Measurements from ENCODE around the gene FAM151A.

DNA sequence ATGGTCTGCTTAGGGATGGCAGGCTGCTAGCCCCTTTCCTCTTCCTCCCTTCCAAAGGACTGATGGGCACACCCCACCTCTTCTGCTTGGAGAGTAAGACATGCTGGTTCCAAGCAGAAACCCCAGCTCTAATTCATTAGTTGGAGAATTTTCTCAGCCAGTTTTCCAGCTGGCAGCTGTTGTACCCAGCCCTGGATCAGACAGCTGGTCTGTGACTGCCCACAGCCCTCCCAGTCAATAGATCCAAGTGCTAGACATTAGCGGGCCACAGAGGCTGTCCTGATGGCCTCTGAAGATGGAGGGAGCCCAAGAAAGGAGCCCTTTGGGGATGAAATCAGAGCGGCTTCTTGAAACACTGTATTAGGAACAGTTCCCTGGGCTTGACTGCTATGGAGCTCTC, 39.5 kb downstream of the FAM151A start:
- TF ChIP-seq POLR2A (IDR thresholded peaks at IDR 0.05) (no peak), POLR2AphosphoS5 (IDR thresholded peaks at IDR 0.05) (no peak), EP300 (IDR thresholded peaks at IDR 0.05) (no peak)
- TF ChIP-seq, protein P1, sequence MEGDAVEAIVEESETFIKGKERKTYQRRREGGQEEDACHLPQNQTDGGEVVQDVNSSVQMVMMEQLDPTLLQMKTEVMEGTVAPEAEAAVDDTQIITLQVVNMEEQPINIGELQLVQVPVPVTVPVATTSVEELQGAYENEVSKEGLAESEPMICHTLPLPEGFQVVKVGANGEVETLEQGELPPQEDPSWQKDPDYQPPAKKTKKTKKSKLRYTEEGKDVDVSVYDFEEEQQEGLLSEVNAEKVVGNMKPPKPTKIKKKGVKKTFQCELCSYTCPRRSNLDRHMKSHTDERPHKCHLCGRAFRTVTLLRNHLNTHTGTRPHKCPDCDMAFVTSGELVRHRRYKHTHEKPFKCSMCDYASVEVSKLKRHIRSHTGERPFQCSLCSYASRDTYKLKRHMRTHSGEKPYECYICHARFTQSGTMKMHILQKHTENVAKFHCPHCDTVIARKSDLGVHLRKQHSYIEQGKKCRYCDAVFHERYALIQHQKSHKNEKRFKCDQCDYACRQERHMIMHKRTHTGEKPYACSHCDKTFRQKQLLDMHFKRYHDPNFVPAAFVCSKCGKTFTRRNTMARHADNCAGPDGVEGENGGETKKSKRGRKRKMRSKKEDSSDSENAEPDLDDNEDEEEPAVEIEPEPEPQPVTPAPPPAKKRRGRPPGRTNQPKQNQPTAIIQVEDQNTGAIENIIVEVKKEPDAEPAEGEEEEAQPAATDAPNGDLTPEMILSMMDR (IDR thresholded peaks at IDR 0.05) = no peak
